IMR-90 (cell line): Measurements from ENCODE around the gene RFTN2. TPM values are rescaled to one million over a fixed set of nuclear protein-coding genes. Genes with fewer than 3 reads are reported as not detected.
"Not testable (repeated sequence)": the region's sequence is repeated elsewhere in the genome, so short reads cannot be mapped to it uniquely, and the experiment has no call there.

Experiments
- ATAC-seq: fragments of 200-7000 bp; cut with Tn5 transposase; 2 replicates; pipeline ENCODE4 v1.9.1; 2020; ENCODE audit warnings: low read depth, mild to moderate bottlenecking, moderate library complexity
- BruUV-seq: library from RNA; stranded (reverse); fragments of 400-500 nt; replicated peaks from 2 replicates; lab custom pipeline; 2021; lab: Mats Ljungman, UMichigan
- CTCF ChIA-PET: fragments of 300-600 bp; formaldehyde crosslinking; extraction: SDS; loops from one replicate; lab custom pipeline; 2021; ENCODE audit warnings: antibody characterized with exemption; lab: Yijun Ruan, JAX
- POLR2A ChIA-PET: fragments of 300-600 bp; sonication (Branson Sonifier 250); formaldehyde crosslinking; loops from one replicate; lab custom pipeline; 2022; ENCODE audit warnings: antibody characterized with exemption; ENCODE audit not compliant: unreplicated experiment; lab: Charles Lee
- DNase-seq: peaks from one replicate; pipeline ENCODE4 v3.0.0; 2013
- H2AFZ ChIP-seq: replicated peaks from 2 replicates; pipeline ENCODE3; 2013; ENCODE audit warnings: low read length, mild to moderate bottlenecking; ENCODE audit not compliant: poor library complexity
- H2AK5ac ChIP-seq: 2 replicates; pipeline ENCODE4 v1.6.1; 2013; ENCODE audit warnings: low read depth, low read length, inconsistent platforms
- H2AK9ac ChIP-seq: replicated peaks from 2 replicates; pipeline ENCODE3; 2013; ENCODE audit warnings: mild to moderate bottlenecking, low read depth, low read length, moderate library complexity; ENCODE audit not compliant: poor library complexity
- H2BK120ac ChIP-seq: 2 replicates; pipeline ENCODE4 v1.6.1; 2013; ENCODE audit warnings: low read depth, low read length, inconsistent platforms
- H2BK15ac ChIP-seq: 3 replicates; pipeline ENCODE4 v1.6.1; 2013; ENCODE audit warnings: low read depth, low read length, inconsistent platforms
- H2BK20ac ChIP-seq: 2 replicates; pipeline ENCODE4 v1.6.1; 2013; ENCODE audit warnings: low read depth, mild to moderate bottlenecking, inconsistent platforms, low read length, moderate library complexity
- H2BK5ac ChIP-seq: 2 replicates; pipeline ENCODE4 v1.6.1; 2013; ENCODE audit warnings: mild to moderate bottlenecking, low read depth, low read length, inconsistent platforms; ENCODE audit not compliant: poor library complexity, severe bottlenecking
- H3K14ac ChIP-seq: replicated peaks from 2 replicates; pipeline ENCODE4 v1.6.1; 2013; ENCODE audit warnings: low read depth, low read length, inconsistent platforms
- H3K18ac ChIP-seq: 2 replicates; pipeline ENCODE4 v1.6.1; 2013; ENCODE audit warnings: low read depth, low read length, control low read depth
- H3K23ac ChIP-seq: 2 replicates; pipeline ENCODE4 v1.6.1; 2013; ENCODE audit warnings: low read depth, low read length, inconsistent platforms
- H3K27ac ChIP-seq: 2 replicates; pipeline ENCODE4 v1.5.1; 2013; ENCODE audit warnings: mild to moderate bottlenecking, control low read depth, low read length; ENCODE audit not compliant: insufficient read depth
- H3K27me3 ChIP-seq: 2 replicates; pipeline ENCODE4 v1.6.1; 2013; ENCODE audit warnings: low read length; ENCODE audit not compliant: control insufficient read depth, insufficient read depth
- H3K36me3 ChIP-seq: 2 replicates; pipeline ENCODE4 v1.6.1; 2013; ENCODE audit warnings: low read length, mixed read lengths; ENCODE audit not compliant: control insufficient read depth, insufficient read depth
- H3K4ac ChIP-seq: 2 replicates; pipeline ENCODE4 v1.6.1; 2013; ENCODE audit warnings: low read depth, low read length, inconsistent platforms
- H3K4me1 ChIP-seq: 2 replicates; pipeline ENCODE4 v1.6.1; 2013; ENCODE audit warnings: low read length, mixed read lengths; ENCODE audit not compliant: control insufficient read depth, insufficient read depth
- H3K4me2 ChIP-seq: 2 replicates; pipeline ENCODE4 v1.6.1; 2013; ENCODE audit warnings: low read depth, mild to moderate bottlenecking, control low read depth, low read length, moderate library complexity
- H3K4me3 ChIP-seq: 2 replicates; pipeline ENCODE4 v1.5.1; 2013; ENCODE audit warnings: low read depth, mild to moderate bottlenecking, control low read depth, low read length, moderate library complexity; ENCODE audit not compliant: insufficient read depth
- H3K56ac ChIP-seq: 2 replicates; pipeline ENCODE4 v1.6.1; 2013; ENCODE audit warnings: low read length, inconsistent platforms; ENCODE audit not compliant: insufficient read depth; ENCODE audit errors: extremely low read depth
- H3K79me1 ChIP-seq, 2 experiments: 2 replicates each; pipeline ENCODE4 v1.6.1; 2013; ENCODE audit warnings: low read length in 2 of 2, inconsistent platforms in 1 of 2, low read depth in 1 of 2
- H3K9ac ChIP-seq: 2 replicates; pipeline ENCODE4 v1.6.1; 2013; ENCODE audit warnings: low read depth, low read length, control low read depth
- H3K9me1 ChIP-seq: 2 replicates; pipeline ENCODE4 v1.6.1; 2013; ENCODE audit warnings: low read length, inconsistent platforms; ENCODE audit not compliant: insufficient read depth
- H3K9me3 ChIP-seq: 2 replicates; pipeline ENCODE4 v1.6.1; 2013; ENCODE audit warnings: low read length; ENCODE audit not compliant: control insufficient read depth, insufficient read depth
- H4K20me1 ChIP-seq: 2 replicates; pipeline ENCODE4 v1.6.1; 2013; ENCODE audit warnings: low read length, inconsistent platforms; ENCODE audit not compliant: insufficient read depth
- H4K5ac ChIP-seq: 2 replicates; pipeline ENCODE4 v1.6.1; 2013; ENCODE audit warnings: mild to moderate bottlenecking, low read depth, low read length, control low read depth
- H4K8ac ChIP-seq, 2 experiments: 2 replicates each; pipeline ENCODE4 v1.6.1; 2013; ENCODE audit warnings: low read depth in 2 of 2, low read length in 2 of 2, control low read depth in 1 of 2, inconsistent platforms in 1 of 2
- H4K91ac ChIP-seq: 2 replicates; pipeline ENCODE4 v1.6.1; 2013; ENCODE audit warnings: low read depth, low read length, inconsistent platforms; ENCODE audit not compliant: insufficient read depth
- WGBS, 2 experiments: methylation state at CpG; one replicate each; pipeline versions ENCODE4 v1.1.5 to v1.1.7; 2013; ENCODE audit warnings: missing lambda C conversion rate in 2 of 2; ENCODE audit not compliant: insufficient read length in 1 of 2; ENCODE audit errors: extremely low coverage in 2 of 2; 5-methylcytosine and 5-hydroxymethylcytosine counted together
- dilution Hi-C: fragments of 300-500 bp; cut with HindIII; formaldehyde crosslinking; loops from one replicate; pipeline ENCODE4 v1.14.3; 2018; ENCODE audit warnings: low sequenced_read_pairs; ENCODE audit not compliant: unreplicated experiment
- in situ Hi-C: fragments of 300-500 bp; cut with MboI; formaldehyde crosslinking; loops from 3 replicates; pipeline ENCODE4 v1.14.3; 2019; ENCODE audit warnings: low sequenced_read_pairs, inconsistent platforms, mixed read lengths
- intact Hi-C: fragments of 100-400 bp; cut with micrococcal nuclease; formaldehyde crosslinking; loops from 2 replicates; pipeline ENCODE4 v1.10.0; 2022
- polyA plus RNA-seq, 3 experiments: library from polyadenylated mRNA; depleted of rRNA; stranded (reverse); fragments of >200 nt; gene quantifications; 2 replicates each; pipeline ENCODE4 v1.2.3, GENCODE V29; 2012; ENCODE audit warnings: low replicate concordance in 1 of 3
- total RNA-seq: library from RNA; depleted of rRNA; stranded (reverse); fragments of >200 nt; gene quantifications from 2 replicates; pipeline ENCODE4 v1.2.3, GENCODE V29; 2012

Gene RFTN2
- total and polyA plus RNA-seq, 2 of the 4 experiments (the other 2 are of a cell fraction): 0.44 to 2.3 TPM

- H3K79me1 ChIP-seq, CTCF ChIA-PET, BruUV-seq, H4K20me1 ChIP-seq, H3K4me2 ChIP-seq, POLR2A ChIA-PET, H3K27ac ChIP-seq, ATAC-seq, H3K4ac ChIP-seq, H2BK5ac ChIP-seq, H3K4me1 ChIP-seq, H4K5ac ChIP-seq, H3K9ac ChIP-seq, H2AK9ac ChIP-seq, H3K27me3 ChIP-seq, H3K23ac ChIP-seq, in situ Hi-C loops, dilution Hi-C loops, DNase-seq, H2AFZ ChIP-seq, H3K14ac ChIP-seq, H2BK20ac ChIP-seq, H4K8ac ChIP-seq, H3K4me3 ChIP-seq, H2BK15ac ChIP-seq, H3K9me3 ChIP-seq, intact Hi-C loops, H3K36me3 ChIP-seq, H4K91ac ChIP-seq, H3K56ac ChIP-seq, H3K9me1 ChIP-seq, H2AK5ac ChIP-seq, H3K18ac ChIP-seq, H2BK120ac ChIP-seq: not testable (repeated sequence)
- 83% methylated on average over 2 of the region's 2 CpGs; no CpG with 5 or more reads in 1 of the 2 experiments for WGBS, 2 experiments
Observed at GRCh38 chr2:197578294-197578693, 97.1 kb downstream of the RFTN2 start.
